HG02759 (cell line): ENCODE data around the gene B3GNT2.
"Not testable (repeated sequence)": the region's sequence is repeated elsewhere in the genome, so short reads cannot be mapped to it uniquely, and the experiment has no call there.

Experiments
- ATAC-seq: cut with Tn5 transposase; IDR thresholded peaks from one replicate; pipeline ENCODE4 v1.9.1; 2021; ENCODE audit warnings: mild to moderate bottlenecking, moderate library complexity; ENCODE audit not compliant: unreplicated experiment

The B3GNT2 gene, protein sequence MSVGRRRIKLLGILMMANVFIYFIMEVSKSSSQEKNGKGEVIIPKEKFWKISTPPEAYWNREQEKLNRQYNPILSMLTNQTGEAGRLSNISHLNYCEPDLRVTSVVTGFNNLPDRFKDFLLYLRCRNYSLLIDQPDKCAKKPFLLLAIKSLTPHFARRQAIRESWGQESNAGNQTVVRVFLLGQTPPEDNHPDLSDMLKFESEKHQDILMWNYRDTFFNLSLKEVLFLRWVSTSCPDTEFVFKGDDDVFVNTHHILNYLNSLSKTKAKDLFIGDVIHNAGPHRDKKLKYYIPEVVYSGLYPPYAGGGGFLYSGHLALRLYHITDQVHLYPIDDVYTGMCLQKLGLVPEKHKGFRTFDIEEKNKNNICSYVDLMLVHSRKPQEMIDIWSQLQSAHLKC

DNA sequence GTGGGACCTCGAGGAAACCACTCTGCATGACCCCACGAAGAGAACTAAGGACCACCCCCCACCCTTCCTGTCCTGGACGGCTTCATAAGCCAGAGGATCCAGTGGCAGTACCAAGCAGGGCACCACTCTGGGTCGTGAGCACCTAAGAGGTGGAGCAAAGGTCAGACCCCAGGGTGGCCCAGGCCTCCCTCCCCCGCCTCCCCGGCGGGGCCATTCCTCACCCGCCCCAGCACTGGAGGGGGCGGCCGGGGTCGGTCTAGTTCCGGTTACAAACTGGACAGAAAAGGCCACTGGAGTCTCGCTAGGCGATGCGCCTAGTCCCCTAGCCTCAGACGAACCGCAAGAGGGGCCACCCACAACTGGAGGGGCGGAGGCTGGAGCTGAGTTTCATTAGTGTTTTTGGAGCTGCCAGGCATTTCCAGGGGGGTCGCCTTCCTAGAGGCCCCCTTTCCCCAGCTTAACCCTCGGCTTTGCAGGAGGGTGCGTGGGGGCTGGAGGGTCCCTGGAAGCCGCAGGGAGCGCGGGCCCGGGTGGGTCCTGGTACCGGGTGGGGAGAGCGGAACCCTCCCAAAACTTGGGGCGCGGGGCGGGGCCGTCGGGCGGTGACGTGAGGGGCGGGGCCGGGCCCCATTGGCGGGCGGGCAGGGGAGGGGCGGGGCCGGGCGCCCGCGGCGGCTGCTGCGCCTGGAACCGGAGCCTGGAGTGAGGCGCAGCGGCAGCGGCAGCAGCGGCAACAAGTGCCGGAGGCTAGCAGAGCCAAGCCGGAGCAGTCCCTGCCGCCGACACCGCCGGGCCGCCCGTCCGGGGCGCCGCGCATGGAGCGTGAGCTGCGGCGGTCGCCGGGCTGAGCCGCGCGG lies at the start of gene B3GNT2:
B3GNT2 (plus strand) TSS at position 695 of the 857 bp plus-strand sequence. CDS start 26,106 bp downstream, outside the sequence.
- ATAC-seq: peak; percentile 64

DNA sequence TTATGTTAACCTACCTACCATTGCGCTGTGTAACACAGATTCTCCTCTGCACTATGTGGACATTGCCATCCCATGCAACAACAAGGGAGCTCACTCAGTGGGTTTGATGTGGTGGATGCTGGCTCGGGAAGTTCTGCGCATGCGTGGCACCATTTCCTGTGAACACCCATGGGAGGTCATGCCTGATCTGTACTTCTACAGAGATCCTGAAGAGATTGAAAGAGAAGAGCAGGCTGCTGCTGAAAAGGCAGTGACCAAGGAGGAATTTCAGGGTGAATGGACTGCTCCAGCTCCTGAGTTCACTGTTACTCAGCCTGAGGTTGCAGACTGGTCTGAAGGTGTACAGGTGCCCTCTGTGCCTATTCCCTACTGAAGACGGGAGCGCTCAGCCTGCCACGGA lies 49.1 kb upstream of the B3GNT2 start:
- not testable (repeated sequence) for ATAC-seq

DNA sequence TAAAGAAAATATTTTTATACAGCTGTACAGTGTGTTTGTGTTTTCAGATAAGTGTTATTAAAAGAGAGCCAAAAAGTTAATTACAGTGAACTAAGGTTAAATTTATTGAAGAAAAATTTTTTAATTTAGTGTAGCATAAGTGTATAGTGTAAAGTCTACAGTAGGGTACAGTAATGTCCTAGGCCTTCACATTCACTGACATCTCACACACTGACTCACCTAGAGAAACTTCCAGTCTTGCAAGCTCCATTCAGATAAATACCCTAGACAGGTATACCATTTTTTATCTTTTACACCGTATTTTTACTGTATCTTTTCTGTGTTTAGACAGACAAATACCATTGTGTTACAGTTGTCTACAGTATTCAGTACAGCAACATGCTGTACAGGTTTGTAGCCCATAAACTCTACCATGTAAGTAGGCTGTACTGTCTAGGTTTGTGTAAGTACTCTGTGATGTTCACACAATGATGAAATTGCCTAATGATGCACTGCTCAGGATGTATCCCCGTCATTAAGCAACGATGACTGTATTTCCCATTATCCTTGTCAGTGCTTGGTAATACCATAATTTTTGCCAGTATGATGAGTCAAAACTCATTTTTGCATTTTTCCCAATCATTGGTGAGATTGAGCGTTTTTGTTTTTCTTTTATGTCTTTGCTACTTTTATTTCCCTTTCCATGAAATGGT lies 48.2 kb upstream of the B3GNT2 start:
- ATAC-seq: no peak

DNA sequence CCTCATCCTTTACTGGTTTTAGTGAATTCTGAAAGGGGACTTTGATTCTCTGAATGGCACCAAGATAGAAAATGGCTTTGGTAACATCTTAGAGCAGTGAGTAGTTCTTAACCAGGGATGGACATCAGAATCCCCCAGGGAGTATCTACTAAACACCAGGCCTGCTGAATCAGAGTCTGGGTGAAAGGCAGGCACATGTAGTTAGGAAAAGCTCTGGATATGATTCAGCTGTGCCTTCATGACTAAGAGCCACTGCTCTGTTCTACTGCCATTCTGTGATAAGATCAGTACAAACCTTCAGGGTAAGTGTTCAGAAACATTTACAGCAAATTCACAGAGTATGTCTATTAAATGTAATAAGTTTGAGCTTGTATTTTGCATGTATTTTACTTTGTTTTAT lies 46.2 kb upstream of the B3GNT2 start:
- ATAC-seq: no peak

DNA sequence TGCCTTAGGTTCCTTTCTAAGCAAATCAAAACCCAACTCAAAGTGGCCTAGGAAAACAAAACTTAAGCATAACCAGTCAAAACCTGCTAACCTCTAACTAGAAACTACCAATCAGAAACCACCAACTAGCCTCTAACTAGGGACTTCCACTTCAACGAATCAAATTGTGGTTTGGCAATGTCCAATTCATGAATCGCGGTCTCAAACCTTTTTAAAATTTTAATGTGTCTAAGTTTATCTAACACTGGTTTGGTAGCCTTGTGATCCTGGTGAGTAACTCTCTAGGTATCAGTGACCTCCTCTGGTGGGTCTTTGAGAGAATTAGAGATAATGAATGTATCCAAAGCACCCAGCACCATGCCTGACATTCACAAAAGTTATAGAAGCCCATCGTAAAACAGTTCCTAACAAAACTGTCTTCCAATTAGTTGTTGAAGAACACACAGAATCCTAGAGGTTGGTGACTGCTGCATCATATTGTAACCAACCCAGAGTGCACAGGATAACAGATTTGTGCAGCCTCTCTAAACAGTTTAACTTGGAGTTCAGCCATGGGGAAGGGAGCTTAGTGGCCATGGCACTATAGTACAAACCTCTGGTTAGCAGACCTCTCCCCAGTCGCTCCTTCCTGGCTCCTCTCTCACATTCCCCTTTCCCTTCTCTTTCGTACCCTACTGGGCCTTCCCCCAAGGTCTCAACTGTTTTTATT lies 45.2 kb upstream of the B3GNT2 start:
- no peak for ATAC-seq

DNA sequence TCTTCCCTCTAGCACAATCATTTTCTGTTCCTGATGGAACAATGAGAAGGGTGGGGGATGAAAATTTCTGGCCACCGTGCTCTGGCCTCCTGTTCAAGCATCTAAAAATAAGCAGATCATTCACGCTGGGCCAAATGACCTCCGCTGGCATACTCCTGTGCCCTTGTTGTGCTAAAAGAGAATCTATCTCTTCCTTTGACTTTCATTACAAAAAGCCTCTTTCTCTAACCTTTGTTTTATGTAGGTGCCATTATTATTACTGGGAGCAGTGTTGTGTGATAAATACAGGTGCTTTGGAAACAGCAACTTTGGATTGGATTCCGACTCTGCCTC lies 44.6 kb upstream of the B3GNT2 start:
- ATAC-seq: no peak

DNA sequence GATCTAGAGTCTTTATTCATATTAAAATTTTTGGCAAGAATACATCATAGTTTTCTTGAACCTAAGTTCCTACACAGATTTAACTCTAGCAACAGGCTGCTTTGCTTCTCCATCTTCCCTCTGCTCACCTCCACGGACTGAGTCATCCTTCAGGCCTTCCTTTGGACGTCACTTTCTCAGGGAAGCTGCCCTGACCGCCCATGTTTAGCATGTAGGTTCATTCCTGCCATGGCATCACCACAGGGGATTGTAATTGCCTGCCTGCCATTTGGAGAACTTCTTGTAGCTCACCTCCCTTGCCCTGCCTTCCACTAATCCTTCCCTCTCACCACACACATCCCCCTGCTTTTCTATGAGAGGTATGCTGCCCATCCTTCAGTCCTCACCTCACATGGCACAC lies 43.9 kb upstream of the B3GNT2 start:
- ATAC-seq: no peak

DNA sequence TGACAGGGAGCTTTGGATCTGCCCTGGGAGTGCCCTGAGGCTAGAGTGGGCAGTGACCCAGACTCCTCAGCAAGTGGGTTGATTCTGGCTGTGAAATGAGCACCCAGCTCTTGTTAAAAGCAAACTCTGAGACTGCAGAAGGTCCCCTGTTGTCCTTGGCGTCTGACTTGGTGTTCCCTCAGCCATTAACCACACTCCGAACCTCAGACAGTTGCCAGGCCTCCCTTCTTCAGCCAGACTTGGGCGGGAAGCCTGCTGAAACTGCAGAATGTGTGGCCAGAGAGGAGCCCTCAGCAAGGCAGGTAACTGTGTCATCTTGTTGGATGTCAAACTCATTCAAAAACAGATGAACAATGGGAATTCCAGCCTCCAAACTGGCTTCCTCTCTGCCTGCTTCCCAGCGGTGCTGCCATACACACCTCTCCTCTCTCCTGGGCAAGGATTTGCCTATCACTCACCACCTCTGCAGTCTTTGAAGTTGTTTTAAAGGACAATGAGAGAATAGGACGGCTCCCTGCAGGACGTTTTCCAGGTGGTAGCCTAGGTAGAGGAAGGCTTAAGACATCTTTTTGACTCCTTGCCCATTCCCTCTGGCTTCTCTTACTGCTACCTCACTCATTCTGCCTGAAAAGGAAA lies 38.9 kb upstream of the B3GNT2 start:
- no peak for ATAC-seq

DNA sequence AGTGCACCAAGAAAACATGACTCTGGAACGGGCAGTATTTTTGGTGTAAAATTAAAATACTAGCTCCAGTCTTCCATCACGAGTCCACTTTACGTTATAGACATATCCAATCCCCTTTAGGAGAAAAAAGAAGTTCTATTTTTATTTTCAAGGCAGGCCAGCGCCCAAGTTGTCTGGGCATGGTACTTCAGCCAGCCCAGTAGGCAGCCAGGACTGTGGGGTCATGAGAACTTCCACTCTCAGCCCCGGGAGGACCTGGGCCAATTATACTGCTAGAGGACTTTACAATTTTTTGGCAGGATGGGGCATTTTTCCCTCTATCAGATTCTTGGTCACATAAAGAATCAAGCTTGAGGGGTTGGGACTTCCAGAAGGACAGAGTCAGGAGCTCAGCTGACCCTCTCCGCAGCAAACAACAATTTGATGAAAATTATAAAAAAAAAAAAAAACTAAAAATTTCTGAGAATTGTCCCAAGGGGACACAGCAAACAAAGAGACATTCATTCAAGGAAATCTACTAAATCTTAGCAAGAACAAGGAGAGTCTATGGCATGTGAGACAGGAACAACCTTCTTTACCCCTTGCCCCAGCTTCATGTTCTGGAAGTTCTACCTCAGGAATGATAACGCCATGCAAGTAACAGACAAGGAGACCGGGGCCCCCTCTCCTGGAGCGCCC lies 37.3 kb upstream of the B3GNT2 start:
- ATAC-seq: no peak

DNA sequence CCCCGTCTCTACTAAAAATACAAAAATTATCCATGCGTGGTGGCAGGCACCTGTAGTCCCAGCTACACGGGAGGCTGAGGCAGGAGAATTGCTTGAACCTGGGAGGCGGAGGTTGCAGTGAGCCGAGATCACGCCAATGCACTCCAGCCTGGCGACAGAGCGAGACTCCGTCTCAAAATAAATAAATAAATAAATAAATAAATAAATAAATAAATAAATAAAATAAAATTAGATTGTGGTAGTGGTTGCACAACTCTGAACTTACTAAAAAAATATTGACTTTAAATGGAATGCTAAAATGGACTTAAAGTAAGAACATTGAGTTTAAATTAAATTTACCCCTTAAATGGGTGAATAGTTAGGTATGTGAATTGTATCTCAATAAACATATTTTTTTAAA lies 35.2 kb upstream of the B3GNT2 start:
- not testable (repeated sequence) for ATAC-seq

DNA sequence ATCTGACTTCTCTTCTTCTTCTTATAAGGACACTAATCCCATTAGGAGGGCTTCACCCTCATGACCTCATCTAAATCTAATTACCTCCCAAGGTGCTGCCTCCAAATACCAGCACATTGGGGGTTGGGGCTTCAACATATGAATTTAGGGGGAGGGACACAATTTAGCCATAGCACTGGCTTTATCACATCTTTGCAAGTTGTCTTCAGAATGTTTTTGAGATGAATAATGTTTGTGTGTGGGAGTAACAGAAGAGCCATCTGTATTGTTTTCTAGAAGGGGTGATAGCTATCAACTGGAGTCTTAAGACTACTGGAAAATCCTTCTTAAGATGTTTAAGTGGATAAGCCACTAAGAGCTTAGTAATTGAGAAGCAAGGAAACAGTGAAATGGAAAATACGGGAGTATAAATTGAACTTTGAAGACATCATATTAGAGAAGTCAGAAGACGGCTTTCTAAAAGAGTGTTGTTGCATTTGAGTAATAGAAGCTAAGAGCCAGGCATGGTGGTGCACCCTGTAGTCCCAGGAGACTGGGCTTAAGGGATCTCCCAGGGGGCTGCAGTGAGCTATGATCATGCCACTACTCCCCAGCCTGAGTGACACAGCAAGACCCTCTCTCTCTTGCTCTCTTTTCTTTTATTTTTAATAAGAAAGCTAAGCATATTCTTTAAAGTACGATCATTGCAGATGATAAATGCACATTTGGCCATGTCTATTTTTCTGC lies 32.6 kb upstream of the B3GNT2 start:
- no peak for ATAC-seq

DNA sequence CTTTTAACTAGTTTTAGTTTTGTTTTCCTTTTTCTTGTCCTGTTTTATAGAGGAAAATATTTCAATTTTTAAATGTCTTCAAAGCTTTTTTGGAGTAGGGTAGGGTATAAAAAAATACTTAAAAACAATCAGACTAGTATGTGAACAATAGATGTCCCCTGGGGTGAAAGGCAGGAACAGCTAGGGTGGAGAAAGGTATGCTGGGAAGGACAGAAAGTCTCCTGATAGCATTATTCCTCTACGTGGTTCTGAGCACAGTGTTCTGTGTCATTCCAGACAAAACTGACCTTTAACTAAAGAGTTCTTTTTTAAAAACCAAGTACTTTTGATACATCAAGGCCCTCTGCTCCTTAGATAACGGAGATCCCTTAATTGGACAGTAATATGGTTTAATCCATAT lies 32.1 kb upstream of the B3GNT2 start:
- no peak for ATAC-seq

DNA sequence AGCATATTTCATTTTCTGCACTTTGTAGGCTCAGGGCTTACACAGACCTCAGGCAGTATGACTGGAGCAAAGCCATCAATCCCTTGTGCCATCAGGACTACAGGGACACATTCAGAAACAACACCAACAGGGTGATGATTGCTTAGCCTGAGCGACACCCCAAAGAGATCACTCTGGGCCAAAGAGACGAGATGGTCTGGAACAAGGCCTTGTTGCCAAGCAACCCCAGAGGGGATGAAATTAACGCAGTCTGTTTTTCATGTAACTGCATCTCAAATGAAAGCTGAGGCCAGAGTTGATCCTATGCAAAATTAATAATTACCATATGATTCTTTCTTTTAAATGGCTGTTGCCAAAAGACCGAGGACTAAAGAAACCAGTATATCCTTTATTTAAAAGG lies 20.2 kb upstream of the B3GNT2 start:
- no peak for ATAC-seq

DNA sequence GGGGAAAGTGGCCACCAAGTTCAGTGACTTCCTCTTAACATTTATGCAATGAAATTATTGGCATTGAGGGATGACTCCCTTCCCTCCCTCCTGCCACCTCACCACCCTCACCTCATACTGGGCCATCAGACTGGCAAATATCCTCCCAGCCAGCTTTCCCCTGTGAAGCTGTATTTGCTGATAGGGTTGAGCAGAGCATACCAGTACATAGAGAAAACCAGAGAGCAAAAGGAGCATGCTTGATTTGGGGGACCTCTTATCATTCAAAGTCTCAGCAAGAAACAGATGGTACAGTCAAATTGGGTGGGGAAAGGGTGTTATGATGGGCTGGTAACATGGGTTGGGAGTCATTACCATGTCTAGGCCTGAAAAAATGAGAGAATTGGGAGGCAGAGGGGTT lies 19.1 kb upstream of the B3GNT2 start:
- no peak for ATAC-seq

DNA sequence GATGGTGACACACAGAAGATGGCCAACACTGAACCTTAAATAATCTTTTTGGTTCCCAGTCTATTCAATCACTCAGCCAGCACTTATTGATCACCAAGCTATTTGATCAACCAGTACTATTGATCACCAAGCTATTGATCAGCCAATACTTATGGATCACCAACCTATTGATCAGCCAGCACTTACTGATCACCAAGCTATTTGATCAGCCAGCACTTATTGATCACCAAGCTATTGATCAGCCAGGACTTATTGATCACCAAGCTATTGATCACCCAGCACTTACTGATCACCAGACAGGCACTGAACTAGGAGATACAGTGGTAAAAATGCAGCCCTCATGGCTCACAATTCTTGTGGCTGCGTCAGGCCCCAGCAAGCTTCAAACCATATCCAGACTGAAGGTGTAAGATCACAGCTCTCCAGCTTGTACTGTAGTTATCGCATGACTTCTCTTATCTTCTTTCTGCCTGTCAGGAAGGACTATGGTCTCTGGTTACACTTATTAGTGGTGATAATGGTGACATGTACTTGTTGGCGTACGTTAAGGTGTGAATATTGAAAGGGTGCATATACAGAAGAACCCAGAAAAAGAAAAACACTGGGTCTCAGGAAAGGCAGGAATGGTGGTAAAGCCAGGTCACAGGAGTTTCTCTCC lies 18.4 kb upstream of the B3GNT2 start:
- ATAC-seq: no peak

DNA sequence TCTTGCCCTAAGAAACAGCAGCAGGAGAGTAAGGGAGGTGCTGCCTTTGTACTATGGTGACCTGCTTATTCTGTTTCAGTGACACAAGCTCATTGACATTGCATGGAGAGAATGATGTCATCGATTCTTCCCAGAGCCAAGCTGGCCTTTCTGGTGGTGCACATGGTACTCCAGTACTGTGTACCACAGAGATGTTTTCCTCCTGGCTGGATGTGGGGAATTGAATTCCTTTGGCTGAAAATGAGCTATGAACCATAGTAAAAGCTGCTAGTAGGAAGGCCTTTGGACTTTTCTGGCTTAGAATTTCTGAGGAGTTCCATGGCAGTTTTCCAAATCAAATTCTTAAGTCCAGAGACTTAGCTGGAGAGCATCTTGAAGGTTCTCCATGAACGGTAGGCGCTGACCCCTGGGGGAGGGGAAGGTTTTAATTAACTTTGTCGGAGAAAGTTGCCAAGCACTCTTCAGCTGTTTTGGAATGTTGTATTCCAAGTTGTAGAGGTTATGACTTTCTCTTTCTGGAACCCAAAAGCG lies 17.1 kb upstream of the B3GNT2 start:
- no peak for ATAC-seq

DNA sequence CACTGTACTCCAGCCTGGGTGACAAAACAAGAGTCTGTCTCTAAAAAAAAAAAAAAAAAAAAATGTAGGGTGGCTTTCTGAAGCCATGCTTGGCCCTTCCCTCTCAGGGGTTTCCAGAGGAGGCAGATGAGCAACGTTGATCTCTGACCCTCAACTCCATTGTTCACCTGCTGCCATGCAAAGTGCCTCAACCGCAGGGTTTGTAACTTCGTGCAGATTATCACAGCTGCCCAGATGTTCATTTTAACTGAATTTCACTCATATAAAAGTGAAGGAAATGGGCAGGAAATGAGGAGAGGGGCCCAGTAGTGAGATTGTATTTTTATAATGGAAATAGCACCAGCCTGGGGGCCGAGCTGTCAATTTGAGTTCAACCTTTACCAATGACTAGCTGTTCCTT lies 14.9 kb upstream of the B3GNT2 start:
- ATAC-seq: peak; percentile 60

DNA sequence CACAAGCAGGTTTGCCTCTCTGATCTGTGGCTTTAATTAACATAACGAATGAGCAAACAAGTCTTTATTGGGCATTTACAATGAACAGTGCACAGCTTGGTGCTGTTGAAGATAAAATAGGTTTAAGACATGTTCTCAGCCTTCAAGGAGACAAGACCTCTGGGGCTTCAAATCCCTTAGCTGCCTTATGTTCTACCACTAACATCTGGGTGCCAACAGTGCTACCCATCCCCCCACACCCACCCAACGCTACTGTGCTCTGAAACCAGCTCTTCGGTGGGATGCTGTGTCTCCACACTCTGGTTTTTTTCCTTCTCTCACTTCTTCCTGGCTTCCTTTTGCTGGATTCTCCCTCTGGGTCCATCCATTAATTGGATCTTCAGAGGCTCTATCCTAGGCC lies 14.1 kb upstream of the B3GNT2 start:
- no peak for ATAC-seq
